Kasumi-1 (cell line): ENCODE results near the gene SCRT2.
"Not testable (repeated sequence)": the region's sequence is repeated elsewhere in the genome, so short reads cannot be mapped to it uniquely, and the experiment has no call there.

Experiments used
- DNase-seq, 2 experiments: peaks; one replicate each; lab custom pipeline; 2025; lab: John Stamatoyannopoulos, UW

SCRT2 gene

GRCh38 chr20:675453-676314 is at the start of gene SCRT2:
Gene SCRT2 (minus strand): TSS chr20:675802. CDS start chr20:675601, 201 bp downstream.
- peak; percentile 34 to 41 for DNase-seq

- DNase-seq, result not testable (repeated sequence)
Observed at GRCh38 chr20:724797-725196, 49.2 kb upstream of the SCRT2 start.

GRCh38 chr20:723756-724155 is 48.2 kb upstream of the SCRT2 start:
- no peak for DNase-seq

GRCh38 chr20:722822-723644 is 47.4 kb upstream of the SCRT2 start:
- DNase-seq, result no peak

- DNase-seq, result no peak
Observed at GRCh38 chr20:721876-722275, 46.3 kb upstream of the SCRT2 start.

GRCh38 chr20:719816-720215 is 44.2 kb upstream of the SCRT2 start:
- no peak for DNase-seq

- DNase-seq, result no peak
Observed at GRCh38 chr20:719068-719467, 43.5 kb upstream of the SCRT2 start.

GRCh38 chr20:717832-718231 is 42.2 kb upstream of the SCRT2 start:
- DNase-seq, result no peak

GRCh38 chr20:717271-717670 is 41.7 kb upstream of the SCRT2 start:
- no peak for DNase-seq

GRCh38 chr20:714453-714852 is 38.9 kb upstream of the SCRT2 start:
- no peak for DNase-seq

GRCh38 chr20:711576-711975 is 36.0 kb upstream of the SCRT2 start:
- DNase-seq, result no peak

- DNase-seq, result no peak
Observed at GRCh38 chr20:710780-711450, 35.3 kb upstream of the SCRT2 start.

GRCh38 chr20:709991-710779 is 34.6 kb upstream of the SCRT2 start:
- no peak for DNase-seq

- no peak for DNase-seq
Observed at GRCh38 chr20:709423-709822, 33.8 kb upstream of the SCRT2 start.

GRCh38 chr20:708956-709355 is 33.4 kb upstream of the SCRT2 start:
- no peak for DNase-seq

GRCh38 chr20:707451-708110 is 32.0 kb upstream of the SCRT2 start:
- no peak for DNase-seq

- DNase-seq, result no peak
Observed at GRCh38 chr20:706366-706885, 30.8 kb upstream of the SCRT2 start.

- DNase-seq, result no peak
Observed at GRCh38 chr20:704726-705125, 29.1 kb upstream of the SCRT2 start.

GRCh38 chr20:703426-703825 is 27.8 kb upstream of the SCRT2 start:
- DNase-seq, result no peak

- no peak for DNase-seq
Observed at GRCh38 chr20:703006-703405, 27.4 kb upstream of the SCRT2 start.
